ENCODE measurements around the gene LCA5L.
"Not testable (repeated sequence)": the region's sequence is repeated elsewhere in the genome, so short reads cannot be mapped to it uniquely, and the experiment has no call there.

Gene LCA5L

DNA sequence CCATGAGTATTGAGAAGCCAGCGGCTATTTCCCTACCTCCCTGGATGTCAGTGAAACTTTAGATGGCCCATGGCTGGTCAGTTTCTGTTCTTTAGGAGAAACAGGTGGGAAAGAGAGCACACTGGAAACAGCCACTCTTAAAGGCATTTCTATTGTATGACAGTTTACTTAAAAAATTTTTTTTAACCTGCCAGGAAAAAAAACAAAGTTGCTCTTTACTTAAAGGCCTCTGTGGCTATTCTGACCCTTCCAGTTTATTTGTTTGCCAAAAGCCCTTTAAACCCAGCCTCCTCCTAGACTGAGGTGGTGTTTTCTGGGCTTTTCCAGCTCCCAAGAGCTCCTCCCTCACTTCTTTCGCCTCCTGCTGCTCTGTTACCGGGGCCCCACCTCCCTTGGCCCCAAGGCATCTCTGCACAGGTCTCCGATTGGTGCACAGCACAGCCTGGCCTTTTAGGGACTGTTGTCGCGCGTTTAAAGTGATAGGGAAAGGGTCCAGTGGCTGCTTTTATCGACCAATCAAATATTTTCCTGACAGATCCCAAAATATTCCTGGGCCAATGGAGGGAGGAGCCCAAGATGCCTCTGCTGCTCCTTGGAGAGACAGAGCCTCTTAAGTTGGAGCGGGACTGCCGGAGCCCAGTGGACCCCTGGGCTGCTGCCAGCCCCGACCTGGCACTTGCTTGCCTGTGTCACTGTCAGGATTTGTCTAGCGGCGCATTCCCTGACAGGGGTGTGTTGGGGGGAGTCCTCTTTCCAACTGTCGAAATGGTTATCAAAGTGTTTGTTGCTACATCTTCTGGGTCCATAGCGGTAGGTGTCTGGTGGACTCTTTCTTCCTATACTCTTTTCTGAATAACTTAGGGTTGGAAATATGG lies 6.0 kb upstream of the LCA5L start, which contains the start of gene SH3BGR:
Gene SH3BGR, plus strand, starts transcription at position 639 of the 875 bp plus-strand sequence. Its CDS starts 127 bp downstream, at position 766.
- no peak for DNase-seq

DNA sequence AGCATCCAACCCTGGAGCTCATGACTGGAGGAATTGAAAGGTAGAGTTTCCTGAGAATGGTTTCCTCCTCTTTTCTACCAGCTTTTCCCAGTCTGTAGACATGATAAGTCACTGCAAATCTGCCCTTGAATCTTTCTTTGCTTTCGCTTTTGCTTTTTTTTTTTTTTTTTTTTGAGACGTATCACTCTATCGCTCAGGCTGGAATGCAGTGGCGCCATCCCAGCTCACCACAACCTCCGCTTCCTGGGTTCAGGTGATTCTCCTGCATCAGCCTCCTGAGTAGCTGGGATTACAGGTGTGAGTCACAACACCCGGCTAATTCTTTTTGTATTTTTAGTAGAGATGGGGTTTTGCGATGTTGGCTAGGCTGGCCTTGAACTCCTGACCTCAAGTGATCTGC lies 1.7 kb upstream of the LCA5L start:
- DNase-seq, result no peak

DNA sequence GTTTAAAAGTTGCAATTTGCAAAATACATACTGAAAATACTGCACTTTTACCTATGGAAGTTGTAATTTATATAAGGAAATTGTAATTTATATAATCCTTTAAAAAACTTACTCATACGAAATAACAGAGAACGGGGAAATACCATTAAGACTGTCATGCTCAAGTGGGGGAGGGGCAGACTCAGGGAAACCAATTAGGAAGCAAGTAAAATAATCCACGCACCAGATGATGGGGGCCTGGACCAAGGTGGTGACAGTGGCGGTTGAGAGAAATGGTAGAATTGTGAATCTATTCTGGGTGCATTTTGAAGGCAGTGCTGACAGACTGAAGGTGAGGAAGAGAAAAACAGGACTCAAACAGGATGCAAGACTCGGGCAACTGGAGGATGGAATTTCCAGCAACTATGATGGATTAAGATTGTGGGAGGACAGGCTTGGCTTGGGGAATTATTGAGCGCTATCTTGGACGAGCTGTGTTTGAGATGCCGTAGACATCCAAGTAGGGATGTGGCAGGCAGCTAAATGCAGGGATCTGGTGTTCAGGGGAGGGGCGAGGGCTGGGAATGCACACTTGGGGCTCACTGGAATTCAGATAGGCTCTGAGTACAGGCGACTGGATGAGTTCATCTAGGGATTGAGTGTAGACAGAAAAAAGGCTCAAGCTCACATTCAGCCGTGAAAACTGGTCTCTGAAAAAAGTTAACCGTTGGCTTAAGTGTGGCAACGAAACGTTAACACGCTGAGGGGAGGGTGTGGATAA lies 977 bp downstream of the LCA5L start:
- no peak for DNase-seq

DNA sequence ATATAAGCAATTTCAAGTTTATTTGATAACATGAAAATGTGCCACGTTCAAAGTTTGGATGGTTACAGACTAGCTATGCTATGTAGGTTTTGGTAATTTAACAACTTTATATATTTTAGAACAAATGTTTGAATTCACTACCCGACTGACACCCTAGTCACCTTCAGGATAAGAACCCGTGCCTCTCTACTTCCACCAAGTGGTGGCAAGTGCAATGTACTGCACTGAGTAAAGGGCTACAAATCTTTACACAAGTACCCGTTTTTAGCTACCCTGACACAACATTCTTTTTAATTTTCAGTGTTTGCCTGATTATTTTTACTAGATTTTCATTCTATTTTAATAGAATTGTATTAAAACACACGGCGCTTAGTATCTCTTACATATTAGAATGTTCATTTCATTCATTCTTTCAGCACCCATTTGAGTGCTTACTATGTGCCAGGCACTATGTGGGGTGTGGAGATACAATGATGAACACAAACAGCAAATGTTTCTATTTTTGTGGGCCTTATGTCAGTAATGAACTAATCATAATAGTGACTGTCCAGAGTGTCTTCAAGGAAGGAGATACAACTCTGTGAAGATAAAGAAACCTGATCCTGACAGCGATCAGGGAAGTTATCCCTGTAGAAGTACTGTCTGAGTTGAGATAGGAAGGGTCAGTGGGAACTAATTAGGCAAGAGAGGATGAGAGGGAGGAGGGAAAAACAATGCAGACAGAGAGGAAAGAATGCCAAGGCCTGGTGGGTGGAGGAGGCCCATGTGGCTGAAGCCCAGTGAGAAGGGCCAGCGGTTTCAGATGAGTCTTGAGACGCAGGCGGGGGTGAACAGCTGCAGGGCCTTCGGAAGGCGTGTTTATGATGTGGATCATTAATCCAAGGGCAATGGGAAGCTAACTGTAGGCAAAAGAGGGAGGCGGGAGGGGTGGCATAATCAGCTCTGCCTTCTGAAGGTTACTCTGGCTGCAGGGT lies 3.8 kb downstream of the LCA5L start:
- peak; percentile 21 for DNase-seq

DNA sequence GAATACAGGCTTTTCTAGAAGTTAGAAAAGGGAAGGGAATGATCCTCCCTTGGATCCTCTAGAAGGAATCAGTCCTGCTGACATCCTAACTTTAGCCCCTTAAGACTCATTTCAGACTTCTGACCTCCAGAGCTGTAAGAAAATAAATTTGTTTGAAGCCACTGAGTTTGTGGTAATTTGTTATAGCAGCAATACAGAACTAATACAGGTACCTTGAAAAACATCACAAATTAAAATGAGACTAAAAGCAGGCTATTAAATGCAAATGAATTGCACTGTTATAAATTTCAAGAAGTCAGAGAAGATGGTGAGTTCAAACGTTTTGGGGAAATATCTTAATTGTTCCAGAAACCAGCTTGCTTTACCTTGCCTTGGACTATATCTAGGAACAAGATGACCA lies 6.3 kb downstream of the LCA5L start:
- no peak for DNase-seq

DNA sequence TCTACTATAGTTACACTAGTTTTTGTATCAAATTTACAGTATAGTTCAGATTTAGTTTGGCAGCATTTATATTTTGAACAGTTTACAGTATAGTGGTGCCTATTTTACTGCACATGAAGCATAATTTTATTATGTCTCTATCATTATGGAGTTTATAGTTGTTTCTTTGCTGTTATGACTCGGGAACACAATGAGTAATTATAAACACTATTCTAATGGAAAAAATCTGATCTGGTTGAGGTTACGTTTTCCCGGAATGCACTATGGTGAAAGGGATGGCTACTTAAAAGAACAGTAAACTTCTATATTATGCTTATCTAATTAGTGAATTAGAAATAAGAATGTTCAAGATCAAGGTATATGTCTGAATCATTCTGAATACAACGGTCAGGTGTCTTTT lies 10.6 kb downstream of the LCA5L start:
- no peak for DNase-seq

DNA sequence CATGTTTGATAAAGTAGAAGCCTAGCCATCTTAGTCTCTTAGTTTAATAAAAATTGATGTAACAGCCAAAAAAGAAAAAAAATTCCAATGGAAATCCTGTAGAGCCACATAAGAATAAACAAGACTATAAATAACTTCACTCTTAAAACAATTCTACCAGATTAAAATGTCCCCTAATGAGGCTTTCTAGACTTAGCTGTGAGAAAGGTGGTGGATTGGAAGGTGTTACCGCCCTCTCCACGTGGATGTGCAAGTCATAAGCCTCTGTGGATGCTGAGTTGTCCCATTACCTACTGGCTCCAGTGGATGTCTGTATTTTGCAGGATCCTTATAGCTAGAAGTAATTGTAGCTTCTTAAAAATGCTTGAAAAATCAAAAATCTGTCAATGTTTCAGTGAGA lies 14.6 kb downstream of the LCA5L start:
- DNase-seq, result no peak

DNA sequence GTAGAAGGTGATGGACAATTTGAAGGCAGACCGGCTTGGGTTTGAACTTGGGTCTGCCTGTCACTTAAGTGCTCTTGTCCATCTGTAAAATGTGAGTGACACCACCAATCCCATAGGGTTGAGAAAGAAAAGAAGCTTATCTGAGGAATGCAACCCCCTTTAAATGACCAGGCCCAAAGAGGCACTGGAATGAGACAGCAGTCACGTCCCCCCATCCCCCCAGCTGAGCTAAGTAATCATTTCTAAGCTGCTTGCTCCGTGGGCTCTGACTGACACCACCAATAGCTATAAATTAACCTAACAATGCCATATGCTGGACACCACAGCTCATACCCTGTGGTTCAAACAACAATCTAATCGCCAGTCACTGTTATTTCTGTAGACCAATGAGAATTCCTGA lies 15.1 kb downstream of the LCA5L start:
- DNase-seq, result no peak

DNA sequence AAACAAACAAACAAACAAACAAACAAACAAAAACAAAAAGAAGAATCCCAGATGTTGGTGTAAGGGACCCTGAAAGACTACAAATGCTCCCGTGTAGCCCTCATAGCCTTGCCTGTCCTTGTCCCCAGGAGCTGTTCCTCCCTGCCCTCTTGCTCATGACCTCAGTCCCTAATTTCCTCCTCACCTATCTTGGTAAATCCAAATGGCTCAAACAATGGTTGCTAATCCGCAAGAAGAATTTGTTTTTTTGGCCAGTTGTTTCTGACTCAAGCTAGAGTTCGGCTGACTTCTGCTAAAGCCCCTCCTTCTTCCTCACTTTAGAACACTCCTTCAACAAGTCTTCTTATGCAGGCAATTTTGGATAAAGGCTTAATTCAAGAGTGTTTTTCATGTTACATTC lies 15.6 kb downstream of the LCA5L start:
- no peak for DNase-seq

DNA sequence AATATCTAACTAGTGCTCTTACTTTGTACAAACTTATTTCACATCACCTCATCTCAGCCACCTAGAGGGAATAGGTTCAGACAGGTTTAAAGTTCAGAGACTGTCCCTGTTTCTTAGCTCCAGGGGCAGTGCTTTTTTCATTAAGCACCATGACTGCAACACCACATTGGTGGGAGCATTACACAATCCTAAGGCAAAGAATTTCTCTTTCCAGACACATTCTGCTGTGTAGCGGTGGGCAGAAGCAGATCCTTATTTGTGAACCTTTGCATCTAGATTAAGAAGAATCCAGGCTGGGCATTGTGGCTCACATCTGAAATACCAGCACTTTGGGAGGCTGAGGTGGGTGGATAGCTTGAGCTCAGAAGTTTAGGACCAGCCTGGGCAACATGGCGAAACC lies 16.1 kb downstream of the LCA5L start:
- DNase-seq, result no peak

DNA sequence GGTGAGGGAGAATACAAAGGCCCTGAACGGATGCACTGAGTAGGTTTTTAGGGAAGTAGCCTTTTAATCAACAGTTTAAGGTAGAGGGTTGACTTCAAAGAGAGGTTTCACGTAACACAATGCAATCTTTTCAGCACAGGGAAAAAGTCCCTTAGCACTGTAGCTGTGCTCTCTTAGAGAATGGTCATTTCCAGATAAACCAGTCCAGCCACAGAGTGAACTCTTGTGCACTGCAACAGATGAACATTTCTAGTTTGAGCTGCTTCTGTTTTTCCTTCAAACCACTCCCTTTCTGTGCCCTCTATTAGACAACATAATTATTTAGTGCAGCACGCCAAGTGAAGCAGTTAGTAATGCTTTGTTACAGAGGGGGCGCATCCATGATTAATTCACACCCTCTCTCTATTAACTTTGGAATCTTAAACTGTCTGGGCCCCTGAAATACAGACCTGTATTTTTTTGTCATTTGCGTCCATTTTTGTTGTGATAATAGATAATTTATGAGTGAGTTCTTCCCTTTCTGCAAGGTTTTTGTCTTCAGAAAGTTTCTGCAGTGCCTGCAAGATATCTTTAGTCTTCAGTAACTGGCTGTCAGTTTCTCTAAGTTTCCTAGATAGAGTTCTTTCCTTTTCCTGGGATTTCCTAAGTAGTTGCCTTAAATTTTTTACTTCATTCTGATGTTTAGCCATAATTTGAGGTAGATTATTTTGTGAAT lies 22.9 kb downstream of the LCA5L start:
- no peak for DNase-seq

DNA sequence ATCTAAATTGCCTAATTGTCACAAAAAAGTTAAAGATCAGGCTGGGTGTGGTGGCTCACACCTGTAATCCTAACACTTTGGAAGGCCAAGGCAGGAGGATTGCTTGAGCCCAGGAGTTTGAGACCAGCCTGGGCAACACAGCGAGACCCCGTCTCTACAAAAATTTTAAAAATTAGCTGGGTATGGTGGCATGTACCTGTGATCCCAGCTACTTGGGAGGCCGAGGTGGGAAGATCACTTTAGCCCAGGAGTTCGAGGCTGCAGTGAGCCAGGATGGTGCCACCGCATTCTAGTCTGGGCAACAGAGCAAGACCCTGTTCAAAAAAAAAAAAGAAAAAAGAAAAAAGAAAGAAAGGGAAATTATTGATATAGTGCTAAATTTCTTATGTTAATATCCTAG lies 26.4 kb downstream of the LCA5L start:
- not testable (repeated sequence) for DNase-seq

DNA sequence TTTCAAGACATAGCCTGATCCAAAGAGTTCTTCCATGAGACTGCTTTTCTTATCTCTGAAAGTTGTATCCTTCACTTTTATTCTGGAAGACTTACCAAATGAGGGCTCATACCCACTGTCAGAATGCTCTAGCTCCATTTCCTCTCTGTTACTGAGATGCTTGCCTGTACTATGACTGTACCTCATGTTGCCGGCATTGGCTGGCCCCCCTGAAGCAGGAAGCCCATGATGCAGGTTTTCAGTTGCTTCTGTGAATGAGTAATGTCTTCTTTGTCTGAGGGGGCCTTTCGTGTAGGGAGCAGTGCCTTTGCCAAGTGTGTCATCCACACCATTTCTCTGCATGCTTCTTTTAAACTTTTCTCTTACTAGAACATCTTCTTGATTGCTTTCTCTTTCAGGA lies 39.5 kb downstream of the LCA5L start:
- DNase-seq, result no peak

DNA sequence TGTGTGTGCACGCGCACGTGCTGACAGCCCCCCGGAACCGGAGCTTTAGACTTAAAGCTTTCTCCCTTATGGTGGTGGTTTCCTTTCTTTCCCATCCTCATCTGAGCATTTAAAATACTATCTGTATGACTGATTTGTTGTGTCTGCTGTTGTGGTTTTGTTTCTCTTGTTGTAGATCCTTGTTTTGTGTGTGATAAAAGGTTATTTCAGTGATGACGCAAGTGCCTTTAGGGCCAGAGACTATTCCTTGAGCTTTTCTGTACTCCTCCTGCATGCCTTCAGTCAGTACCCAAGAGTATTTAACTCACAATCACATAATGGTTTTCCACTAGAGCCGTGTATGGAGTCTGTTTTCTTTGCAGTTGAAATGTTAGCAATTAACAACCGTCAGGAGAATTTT lies 45.4 kb downstream of the LCA5L start:
- DNase-seq, result no peak

DNA sequence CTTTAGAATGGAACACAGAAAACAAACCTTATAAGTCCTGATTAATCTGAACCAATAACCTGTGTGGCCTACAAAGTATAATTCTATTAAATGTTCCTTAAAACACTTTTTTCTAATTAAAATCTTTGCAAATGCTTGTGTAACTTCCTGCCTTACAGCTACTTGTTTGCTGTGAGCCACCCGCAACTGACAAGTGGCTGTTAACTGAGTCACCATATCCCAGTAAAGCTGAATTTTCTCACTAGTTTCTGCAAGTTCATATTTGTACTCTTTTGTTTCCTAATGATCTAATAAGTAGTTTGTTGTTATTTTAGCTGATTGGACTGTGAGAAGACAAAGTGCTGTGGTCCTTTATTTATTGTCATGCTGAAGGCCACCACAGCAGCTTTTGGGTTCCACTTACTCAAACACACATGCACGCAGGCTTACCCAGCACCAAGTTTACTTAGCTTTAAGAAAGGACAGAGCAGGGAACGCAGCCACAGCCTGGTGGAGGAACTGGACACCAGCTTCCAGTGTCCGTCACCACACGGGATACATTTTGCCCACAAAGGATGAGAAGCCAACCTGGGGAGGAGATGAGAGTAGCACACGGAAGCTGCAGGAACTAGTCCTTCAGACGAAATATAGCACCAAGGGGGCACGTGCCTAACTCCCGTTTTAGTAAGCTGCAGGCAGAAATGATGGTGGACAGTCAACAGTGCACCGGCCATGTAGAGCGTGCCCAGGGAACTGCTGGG lies 47.8 kb downstream of the LCA5L start:
- no peak for DNase-seq

DNA sequence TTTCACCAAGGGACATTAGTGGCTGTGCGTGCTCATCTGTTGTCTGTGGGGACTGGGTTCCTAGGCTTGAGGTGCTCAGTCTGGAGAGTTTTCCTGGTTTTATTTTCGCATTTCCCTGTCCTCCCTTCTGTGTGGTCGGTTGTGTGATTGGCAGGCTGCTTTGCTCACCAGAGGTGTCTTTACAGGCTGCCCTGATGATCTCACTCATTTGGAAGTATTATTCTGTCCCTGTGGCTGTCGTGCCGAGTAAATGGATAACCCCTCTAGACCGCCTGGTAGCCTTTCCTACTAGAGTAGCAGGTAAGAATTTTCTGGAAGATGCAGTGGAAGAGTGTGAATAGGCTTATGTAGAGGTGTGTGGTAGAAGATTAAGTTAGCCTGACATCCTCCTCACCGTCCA lies 52.6 kb downstream of the LCA5L start:
- DNase-seq, result no peak

DNA sequence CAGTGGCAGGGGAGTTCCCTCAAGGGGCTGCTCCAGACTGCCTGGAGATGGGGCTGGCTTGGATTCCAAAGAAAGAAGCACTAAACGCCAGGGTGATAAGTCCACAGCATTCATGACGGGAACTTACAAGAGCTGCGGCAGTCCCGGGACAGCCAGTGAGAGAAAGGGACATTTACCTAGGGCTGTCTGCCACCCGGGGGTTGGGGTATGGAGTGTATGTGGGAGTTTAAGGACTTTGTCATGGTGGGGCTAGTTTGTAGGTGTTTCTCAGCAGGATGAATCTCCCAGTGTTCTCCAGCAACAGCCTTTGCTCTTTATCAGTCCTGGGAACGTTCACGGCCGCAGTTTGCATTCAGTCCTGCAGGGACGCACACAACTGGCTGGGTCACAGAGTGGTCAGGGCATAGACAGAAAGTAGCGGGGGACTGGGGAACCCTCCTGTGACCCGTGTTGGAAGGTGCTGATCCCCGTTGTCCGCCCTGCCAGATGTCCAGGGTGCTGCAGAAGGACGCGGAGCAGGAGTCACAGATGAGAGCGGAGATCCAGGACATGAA lies 55.3 kb downstream of the LCA5L start:
- DNase-seq, result no peak

DNA sequence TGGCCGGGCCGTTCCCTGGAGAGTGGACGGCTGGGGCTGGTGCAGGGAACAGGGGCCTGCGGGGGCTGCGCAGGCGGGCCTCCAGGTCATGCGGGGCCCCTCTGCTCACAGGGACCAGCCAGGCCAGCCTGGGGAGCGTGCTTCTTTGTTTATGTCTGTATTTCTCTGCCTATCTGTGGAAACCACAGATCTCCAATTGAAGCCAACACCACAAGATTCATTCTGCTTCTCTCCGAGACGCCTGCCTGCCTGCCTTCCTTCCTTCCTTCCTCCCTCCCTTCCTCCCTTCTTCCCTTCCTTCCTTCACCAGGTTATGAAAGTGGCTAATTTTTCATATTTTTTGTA lies 56.8 kb downstream of the LCA5L start:
- DNase-seq, result no peak

DNA sequence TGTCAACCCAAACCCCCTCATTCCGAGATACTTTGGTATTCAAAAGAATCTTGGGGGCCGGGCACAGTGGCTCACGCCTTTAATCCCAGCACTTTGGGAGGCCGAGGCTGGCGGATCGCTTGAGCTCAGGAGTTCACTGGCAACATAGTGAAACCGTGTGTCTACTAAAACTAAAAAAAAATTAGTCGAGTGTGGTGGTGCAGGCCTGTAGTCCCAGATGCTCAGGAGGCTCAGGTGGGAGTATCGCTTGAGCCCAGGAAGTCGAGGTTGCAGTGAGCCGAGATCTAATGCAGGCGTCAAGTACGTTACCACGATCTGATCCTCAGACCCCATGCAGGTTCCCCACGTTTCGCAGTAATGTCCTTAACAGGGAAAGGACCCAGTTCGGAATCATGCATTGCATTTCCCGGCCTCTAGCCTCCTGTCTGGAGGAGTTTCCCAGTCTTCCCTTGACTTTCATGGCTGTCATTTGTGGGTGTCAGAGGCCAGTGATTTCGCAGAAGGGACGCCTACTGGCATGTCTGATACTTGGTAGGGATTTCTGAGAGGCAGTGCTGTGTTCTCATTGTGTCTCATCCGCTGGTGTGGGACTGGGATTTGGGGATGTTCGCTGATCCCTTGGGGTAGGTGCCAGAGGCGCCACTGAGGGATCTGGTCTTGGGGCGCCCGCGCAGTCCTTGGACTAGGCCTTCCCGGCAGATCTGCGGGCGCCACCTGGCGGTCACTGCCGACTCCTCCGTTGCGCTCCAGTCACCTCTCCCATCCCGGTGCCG lies 57.4 kb downstream of the LCA5L start:
- peak; percentile 90 for DNase-seq

DNA sequence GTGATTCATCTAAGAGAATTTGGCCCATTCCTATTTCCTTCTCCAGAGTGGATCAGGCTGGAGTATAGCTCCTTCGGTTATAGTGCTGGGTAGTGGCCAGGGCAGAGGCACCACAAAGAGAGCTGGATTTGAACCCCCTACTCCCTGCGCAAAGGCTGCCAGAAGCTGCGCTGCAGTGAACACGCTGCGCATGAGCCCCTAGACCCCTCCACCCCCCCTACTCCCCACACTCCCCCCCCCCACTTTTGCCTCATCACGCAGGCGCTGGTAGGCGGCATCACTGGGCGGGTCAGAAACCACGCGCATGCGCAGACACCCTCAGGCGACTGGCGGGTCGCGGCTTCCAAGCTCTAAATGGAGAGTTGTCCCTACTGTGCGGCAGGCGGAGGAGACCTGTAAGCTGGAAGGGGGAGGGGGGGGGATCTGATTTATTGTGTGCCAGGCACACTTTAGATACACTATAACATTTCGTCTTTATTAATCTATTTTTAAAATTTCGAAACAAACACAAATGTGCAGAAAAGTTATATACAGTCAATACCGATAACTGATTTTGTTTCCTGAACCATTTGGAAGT lies 58.0 kb downstream of the LCA5L start:
- peak; percentile 91 for DNase-seq

Measured in activated naive CD4-positive, alpha-beta T cell treated with Interleukin-2 at 50 U/mL for 16 hours (primary cell).